Hypothalamus (tissue), 51 donors: ENCODE measurements around the gene SPEM1.
A peak's percentile ranks its signal among the peaks of the same experiment; 100 is the strongest.
"Not testable (repeated sequence)": the region's sequence is repeated elsewhere in the genome, so short reads cannot be mapped to it uniquely, and the experiment has no call there.

Source experiments
- DNase-seq, 51 donors: peaks; one replicate each; lab custom pipeline; 2025; lab: John Stamatoyannopoulos, UW

Gene SPEM1

DNA sequence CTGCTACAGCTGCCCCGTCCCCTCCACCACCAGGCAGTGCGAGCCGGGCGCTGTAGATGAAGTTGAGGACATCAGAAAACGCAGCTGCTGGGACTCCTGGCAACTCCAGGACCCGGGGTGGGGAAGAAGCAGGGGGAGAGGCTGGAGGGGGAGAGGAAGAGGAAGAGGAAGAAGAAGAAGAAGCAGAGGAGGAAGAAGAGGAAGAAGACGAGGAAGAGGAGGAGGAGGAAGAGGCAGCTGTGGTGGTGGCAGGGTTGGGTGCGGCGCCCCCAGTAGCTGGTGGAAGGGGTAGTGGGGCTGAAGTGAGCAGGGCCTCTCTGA is 46.2 kb downstream of the SPEM1 start:
- no peak for DNase-seq

- DNase-seq = peak in 9 of 51 donors; percentile 15 to 62 (median 39)
Measured at GRCh38 chr17:7466639-7467341, 46.7 kb downstream of the SPEM1 start.

GRCh38 chr17:7467498-7467897 is 47.4 kb downstream of the SPEM1 start:
- no peak for DNase-seq

DNA sequence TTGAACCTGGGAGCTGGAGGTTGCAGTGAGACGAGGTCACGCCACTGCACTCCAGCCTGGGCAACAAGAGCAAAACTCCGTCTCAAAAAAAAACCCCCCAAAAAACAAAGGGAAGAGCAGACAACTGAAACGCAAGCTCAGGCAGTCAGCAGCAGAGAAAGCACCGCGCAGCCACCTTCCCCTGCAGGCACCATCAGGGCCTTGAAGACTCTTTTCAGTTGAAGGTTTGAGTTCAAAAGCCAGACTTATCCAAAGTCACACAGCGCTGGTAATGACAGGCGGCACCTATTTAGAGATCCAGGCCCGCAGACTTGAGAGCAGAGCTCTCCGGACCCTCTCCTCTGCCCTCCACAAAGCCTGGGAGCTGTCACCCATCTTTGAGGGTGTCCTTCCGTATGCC is 48.2 kb downstream of the SPEM1 start:
- no peak for DNase-seq

DNA sequence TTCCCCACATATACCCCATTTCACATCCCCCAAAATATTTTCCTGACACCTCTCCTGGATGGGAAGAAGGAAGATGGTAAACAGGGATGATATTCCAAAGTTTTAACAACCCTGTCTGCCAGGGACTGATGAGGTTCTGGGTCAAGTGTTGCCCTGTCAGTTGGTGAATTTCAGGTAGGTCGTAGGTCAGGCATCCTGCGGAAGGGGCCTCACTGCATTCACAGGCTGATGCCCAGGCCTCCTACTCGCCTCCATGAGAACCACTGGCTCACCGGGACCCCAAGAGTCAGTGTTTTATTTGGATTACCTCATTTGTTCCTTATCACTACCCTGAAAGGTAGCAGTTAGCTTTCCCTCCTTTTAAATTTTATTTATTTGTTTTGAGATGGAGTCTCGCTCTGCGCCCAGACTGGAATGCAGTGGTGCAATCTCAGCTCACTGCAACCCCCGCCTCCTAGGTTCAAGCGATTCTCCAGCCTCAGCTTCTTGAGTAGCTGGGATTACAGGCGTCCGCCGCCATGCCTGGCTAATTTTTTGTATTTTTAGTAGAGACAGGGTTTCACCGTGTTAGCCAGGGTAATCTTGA is 48.8 kb downstream of the SPEM1 start:
- DNase-seq = no peak

- DNase-seq = not testable (repeated sequence)
Measured at GRCh38 chr17:7469843-7470242, 49.7 kb downstream of the SPEM1 start.

DNA sequence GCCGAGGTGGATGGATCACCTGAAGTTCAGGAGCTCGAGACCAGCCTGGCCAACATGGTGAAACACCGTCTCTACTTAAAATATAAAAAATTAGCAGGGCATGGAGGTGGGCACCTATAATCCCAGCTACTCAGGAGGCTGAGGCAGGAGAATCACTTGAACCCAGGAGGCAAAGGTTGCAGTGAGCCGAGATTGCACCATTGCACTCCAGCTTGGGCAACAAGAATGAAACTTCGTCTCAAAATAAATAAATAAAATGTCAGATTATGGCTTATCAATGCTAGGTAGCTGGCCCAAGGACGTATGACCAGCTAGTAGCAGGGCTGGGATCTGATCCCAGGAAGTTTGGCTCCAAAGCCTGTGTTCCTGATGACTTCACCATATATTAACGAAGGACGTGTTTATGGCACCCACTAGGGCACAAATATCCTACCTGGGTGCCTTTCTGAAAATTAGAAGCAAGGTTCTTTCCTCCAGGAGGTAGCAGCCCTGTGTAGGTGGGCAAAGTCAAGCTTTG is 50.4 kb downstream of the SPEM1 start:
- not testable (repeated sequence) for DNase-seq
